HL-60 (cell line): ENCODE data around the gene ETV3L.

Experiments used
- DNase-seq, 2 experiments: peaks; one replicate each; pipeline ENCODE4 v3.0.0-alpha.2; 2010 to 2020; ENCODE audit warnings: low read depth in 1 of 2, low spot score in 1 of 2
- H3K27ac ChIP-seq: fragments of 250-450 bp; sonication (Bioruptor Pico); replicated peaks from 2 replicates; pipeline ENCODE4 v1.5.1; 2020; ENCODE audit warnings: mild to moderate bottlenecking, moderate library complexity
- H3K27me3 ChIP-seq: fragments of 250-450 bp; sonication (Bioruptor Pico); 2 replicates; pipeline ENCODE4 v1.5.1; 2021; ENCODE audit warnings: mild to moderate bottlenecking, moderate library complexity; ENCODE audit not compliant: insufficient read depth, poor library complexity, severe bottlenecking
- H3K4me3 ChIP-seq: replicated peaks from 2 replicates; pipeline ENCODE4 v1.5.1; 2011; ENCODE audit warnings: mild to moderate bottlenecking, control low read depth, low read length; ENCODE audit not compliant: insufficient read depth
- GABPA ChIP-seq: IDR thresholded peaks from 2 replicates; pipeline ENCODE4 v1.6.1; 2012; ENCODE audit warnings: low read depth
- POLR2AphosphoS5 ChIP-seq: IDR thresholded peaks from 2 replicates; pipeline ENCODE4 v1.6.1; 2012; ENCODE audit warnings: low read depth
- SPI1 ChIP-seq: IDR thresholded peaks from 2 replicates; pipeline ENCODE4 v1.6.1; 2012; ENCODE audit warnings: low read depth, mild to moderate bottlenecking, borderline replicate concordance
- TF ChIP-seq, protein P1 (sequence below): IDR thresholded peaks from one replicate; pipeline ENCODE4 v1.5.1; 2011; ENCODE audit warnings: low read length, control low read depth, inconsistent platforms; ENCODE audit not compliant: insufficient read depth
- TF ChIP-seq, protein P2 (sequence below): IDR thresholded peaks from 2 replicates; pipeline ENCODE4 v1.6.1; 2012; ENCODE audit warnings: low read depth; ENCODE audit not compliant: insufficient replicate concordance

ETV3L gene

GRCh38 chr1:157098519-157098918 lies 1.1 kb downstream of the ETV3L start:
- Histone ChIP-seq H3K4me3 (no peak overlapping the region), H3K27ac (no peak overlapping the region), H3K27me3 (no peaks in the 10 kb centered on the region)
- DNase-seq = no peak
- TF ChIP-seq POLR2AphosphoS5 (no peak), GABPA (no peak), SPI1 (no peak)
- TF ChIP-seq, protein P1, sequence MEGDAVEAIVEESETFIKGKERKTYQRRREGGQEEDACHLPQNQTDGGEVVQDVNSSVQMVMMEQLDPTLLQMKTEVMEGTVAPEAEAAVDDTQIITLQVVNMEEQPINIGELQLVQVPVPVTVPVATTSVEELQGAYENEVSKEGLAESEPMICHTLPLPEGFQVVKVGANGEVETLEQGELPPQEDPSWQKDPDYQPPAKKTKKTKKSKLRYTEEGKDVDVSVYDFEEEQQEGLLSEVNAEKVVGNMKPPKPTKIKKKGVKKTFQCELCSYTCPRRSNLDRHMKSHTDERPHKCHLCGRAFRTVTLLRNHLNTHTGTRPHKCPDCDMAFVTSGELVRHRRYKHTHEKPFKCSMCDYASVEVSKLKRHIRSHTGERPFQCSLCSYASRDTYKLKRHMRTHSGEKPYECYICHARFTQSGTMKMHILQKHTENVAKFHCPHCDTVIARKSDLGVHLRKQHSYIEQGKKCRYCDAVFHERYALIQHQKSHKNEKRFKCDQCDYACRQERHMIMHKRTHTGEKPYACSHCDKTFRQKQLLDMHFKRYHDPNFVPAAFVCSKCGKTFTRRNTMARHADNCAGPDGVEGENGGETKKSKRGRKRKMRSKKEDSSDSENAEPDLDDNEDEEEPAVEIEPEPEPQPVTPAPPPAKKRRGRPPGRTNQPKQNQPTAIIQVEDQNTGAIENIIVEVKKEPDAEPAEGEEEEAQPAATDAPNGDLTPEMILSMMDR = no peak
- TF ChIP-seq, protein P2, sequence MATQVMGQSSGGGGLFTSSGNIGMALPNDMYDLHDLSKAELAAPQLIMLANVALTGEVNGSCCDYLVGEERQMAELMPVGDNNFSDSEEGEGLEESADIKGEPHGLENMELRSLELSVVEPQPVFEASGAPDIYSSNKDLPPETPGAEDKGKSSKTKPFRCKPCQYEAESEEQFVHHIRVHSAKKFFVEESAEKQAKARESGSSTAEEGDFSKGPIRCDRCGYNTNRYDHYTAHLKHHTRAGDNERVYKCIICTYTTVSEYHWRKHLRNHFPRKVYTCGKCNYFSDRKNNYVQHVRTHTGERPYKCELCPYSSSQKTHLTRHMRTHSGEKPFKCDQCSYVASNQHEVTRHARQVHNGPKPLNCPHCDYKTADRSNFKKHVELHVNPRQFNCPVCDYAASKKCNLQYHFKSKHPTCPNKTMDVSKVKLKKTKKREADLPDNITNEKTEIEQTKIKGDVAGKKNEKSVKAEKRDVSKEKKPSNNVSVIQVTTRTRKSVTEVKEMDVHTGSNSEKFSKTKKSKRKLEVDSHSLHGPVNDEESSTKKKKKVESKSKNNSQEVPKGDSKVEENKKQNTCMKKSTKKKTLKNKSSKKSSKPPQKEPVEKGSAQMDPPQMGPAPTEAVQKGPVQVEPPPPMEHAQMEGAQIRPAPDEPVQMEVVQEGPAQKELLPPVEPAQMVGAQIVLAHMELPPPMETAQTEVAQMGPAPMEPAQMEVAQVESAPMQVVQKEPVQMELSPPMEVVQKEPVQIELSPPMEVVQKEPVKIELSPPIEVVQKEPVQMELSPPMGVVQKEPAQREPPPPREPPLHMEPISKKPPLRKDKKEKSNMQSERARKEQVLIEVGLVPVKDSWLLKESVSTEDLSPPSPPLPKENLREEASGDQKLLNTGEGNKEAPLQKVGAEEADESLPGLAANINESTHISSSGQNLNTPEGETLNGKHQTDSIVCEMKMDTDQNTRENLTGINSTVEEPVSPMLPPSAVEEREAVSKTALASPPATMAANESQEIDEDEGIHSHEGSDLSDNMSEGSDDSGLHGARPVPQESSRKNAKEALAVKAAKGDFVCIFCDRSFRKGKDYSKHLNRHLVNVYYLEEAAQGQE = no peak

- no peak for DNase-seq
- no peak for TF ChIP-seq SPI1
- TF ChIP-seq, protein P2 = no peak
- no peak for TF ChIP-seq POLR2AphosphoS5
- TF ChIP-seq GABPA = no peak
- TF ChIP-seq, protein P1 = no peak
- no peaks in the 10 kb centered on the region for H3K27me3 ChIP-seq
- H3K4me3 ChIP-seq = no peak overlapping the region
- H3K27ac ChIP-seq = no peak overlapping the region
Observed at GRCh38 chr1:157097692-157098091, 1.9 kb downstream of the ETV3L start.

GRCh38 chr1:157096881-157097280 lies 2.7 kb downstream of the ETV3L start:
- no peak overlapping the region for H3K27ac ChIP-seq
- no peak for TF ChIP-seq GABPA
- no peak for TF ChIP-seq POLR2AphosphoS5
- no peak for TF ChIP-seq SPI1
- TF ChIP-seq, protein P2 = no peak
- TF ChIP-seq, protein P1 = no peak

More at GRCh38 chr1:157096881-157097280, 2.7 kb downstream of the ETV3L start:
- Histone ChIP-seq H3K27me3 (no peaks in the 10 kb centered on the region), H3K4me3 (no peak overlapping the region)
- no peak for DNase-seq
